HepG2 (cell line): Measurements from ENCODE around the gene PLK3. TPM values are rescaled to one million over a fixed set of nuclear protein-coding genes. Genes with fewer than 3 reads are reported as not detected.

Source experiments
- ATAC-seq: fragments of 200-7000 bp; cut with Tn5 transposase; 3 replicates; pipeline ENCODE4 v1.9.1; 2020; ENCODE audit warnings: mild to moderate bottlenecking, moderate library complexity
- BruUV-seq: library from RNA; stranded (reverse); fragments of 400-500 nt; replicated peaks from 2 replicates; lab custom pipeline; 2021; lab: Mats Ljungman, UMichigan
- CTCF ChIA-PET: fragments of 300-600 bp; formaldehyde crosslinking; extraction: SDS; loops from one replicate; lab custom pipeline; 2021; ENCODE audit warnings: low total read pairs, inconsistent platforms, low intra/inter-chr PET ratio; lab: Yijun Ruan, JAX
- POLR2A ChIA-PET: fragments of 350-600 bp; sonication (Branson Sonifier 250); formaldehyde crosslinking; loops from one replicate; lab custom pipeline; 2020; ENCODE audit warnings: antibody characterized with exemption, inconsistent platforms; lab: Yijun Ruan, JAX
- DNase-seq: peaks from one replicate; pipeline ENCODE4 v3.0.0-alpha.2; 2015; ENCODE audit warnings: low spot score
- FAIRE-seq: peaks from 3 replicates; lab custom pipeline; 2011; peaks lifted over from hg19 to GRCh38; lab: Jason Lieb, UNC
- H2AFZ ChIP-seq: one replicate; pipeline ENCODE4 v1.6.1; 2011; ENCODE audit warnings: low read length, inconsistent platforms
- H3K27ac ChIP-seq: fragments of 300-600 bp; 3 replicates; pipeline ENCODE4 v1.8.0; 2011; ENCODE audit warnings: mixed run types, mild to moderate bottlenecking, mixed read lengths, low read length, inconsistent platforms; ENCODE audit not compliant: insufficient read depth; ENCODE audit errors: extremely low read length
- H3K27me3 ChIP-seq, 2 experiments: fragments of 200-600 bp in 1 of 2; 2 replicates in 1 of 2; 3 replicates in 1 of 2; pipeline versions ENCODE4 v1.6.0 to v1.8.0; 2011; ENCODE audit warnings: low read length in 2 of 2, mild to moderate bottlenecking in 2 of 2, moderate library complexity in 2 of 2, inconsistent platforms in 1 of 2; ENCODE audit not compliant: insufficient read depth in 2 of 2, control insufficient read depth in 1 of 2
- H3K36me3 ChIP-seq, 2 experiments: fragments of 200-600 bp in 1 of 2; replicated peaks in 1 of 2; 2 replicates in 1 of 2; 3 replicates in 1 of 2; pipeline versions ENCODE4 v1.5.1 to v1.8.0; 2011; ENCODE audit warnings: low read length in 2 of 2, inconsistent platforms in 1 of 2; ENCODE audit not compliant: insufficient read depth in 2 of 2, control insufficient read depth in 1 of 2
- H3K4me1 ChIP-seq: 2 replicates; pipeline ENCODE4 v1.5.1; 2012; ENCODE audit warnings: low read length, inconsistent platforms; ENCODE audit not compliant: insufficient read depth
- H3K4me2 ChIP-seq: 2 replicates; pipeline ENCODE4 v1.6.0; 2011; ENCODE audit warnings: low read depth, low read length, inconsistent platforms
- H3K4me3 ChIP-seq, 3 experiments: fragments of 200-600 bp in 1 of 3; sonication (generic), shearing (Covaris generic) in 1 of 3; replicated peaks in 1 of 3; 2 replicates each; pipeline ENCODE4 v1.5.1; 2011 to 2016; ENCODE audit warnings: low read length in 3 of 3, inconsistent platforms in 2 of 3, low read depth in 2 of 3, mild to moderate bottlenecking in 2 of 3, control low read depth in 1 of 3, mixed read lengths in 1 of 3; ENCODE audit not compliant: insufficient read depth in 1 of 3
- H3K79me2 ChIP-seq: one replicate; pipeline ENCODE4 v1.6.1; 2011; ENCODE audit warnings: low read length, inconsistent platforms; ENCODE audit not compliant: insufficient read depth
- H3K9ac ChIP-seq: 2 replicates; pipeline ENCODE4 v1.6.0; 2011; ENCODE audit warnings: mild to moderate bottlenecking, low read depth, low read length, inconsistent platforms; ENCODE audit not compliant: insufficient read depth
- H3K9me3 ChIP-seq: 2 replicates; pipeline ENCODE4 v1.5.1; 2012; ENCODE audit warnings: mild to moderate bottlenecking, low read length
- H4K20me1 ChIP-seq: 2 replicates; pipeline ENCODE4 v1.6.0; 2011; ENCODE audit warnings: inconsistent platforms, mild to moderate bottlenecking, low read length, moderate library complexity; ENCODE audit not compliant: insufficient read depth
- POLR2AphosphoS2 ChIP-seq: IDR thresholded peaks from 2 replicates; pipeline ENCODE4 v1.6.1; 2011; ENCODE audit warnings: low read depth, low read length, improper control_type of control experiment
- SMC3 ChIP-seq: IDR thresholded peaks from 2 replicates; pipeline ENCODE4 v1.6.1; 2011; ENCODE audit warnings: low read length, improper control_type of control experiment
- ZNF274 ChIP-seq: sonication (generic); formaldehyde crosslinking; IDR thresholded peaks from 2 replicates; pipeline ENCODE4 v1.5.1; 2020; ENCODE audit warnings: mild to moderate bottlenecking, missing genetic modification reagents
- ZNF282 ChIP-seq: fragments of 450-650 bp; IDR thresholded peaks from 2 replicates; pipeline ENCODE4 v1.6.1; 2018; ENCODE audit not compliant: partially characterized antibody
- ZNF331 ChIP-seq: sonication (generic); formaldehyde crosslinking; IDR thresholded peaks from 2 replicates; pipeline ENCODE4 v1.4.0; 2020; ENCODE audit warnings: missing genetic modification reagents
- ZNF350 ChIP-seq: sonication (generic); formaldehyde crosslinking; IDR thresholded peaks from 2 replicates; pipeline ENCODE4 v1.4.0; 2020; ENCODE audit warnings: mild to moderate bottlenecking, low read depth, missing genetic modification reagents, borderline replicate concordance
- WGBS: methylation state at CpG from one replicate; pipeline ENCODE4 v1.1.6; 2017; ENCODE audit warnings: low lambda C conversion rate; 5-methylcytosine and 5-hydroxymethylcytosine counted together
- in situ Hi-C: cut with HindIII; loops from 2 replicates; pipeline ENCODE4 v1.10.0; 2017; ENCODE audit warnings: low pct_unique_long_range_greater_than_20kb; ENCODE audit not compliant: extremely low pct_ligation_motif_present
- intact Hi-C: fragments of 100-400 bp; cut with micrococcal nuclease; formaldehyde crosslinking; loops from one replicate; pipeline ENCODE4 v1.10.0; 2022; ENCODE audit not compliant: unreplicated experiment
- polyA plus RNA-seq, 8 experiments: library from polyadenylated mRNA; depleted of rRNA in 3 of 8; stranded (reverse) in 7 of 8; unstranded in 1 of 8; fragments of >200 nt; fragmentation: Illumina TruSeq in 4 of 8; extraction: Trizol in 4 of 8; gene quantifications; 2 replicates each; pipeline versions ENCODE4 v1.2.1 to v1.2.3, GENCODE V29; 2011 to 2016; ENCODE audit warnings: low read depth in 4 of 8, missing spikeins in 1 of 8, mixed read lengths in 1 of 8; ENCODE audit not compliant: insufficient read depth in 1 of 8
- total RNA-seq, 5 experiments: library from RNA; depleted of rRNA; stranded (reverse); fragments of >200 nt; fragmentation: Illumina TruSeq; extraction: Trizol; gene quantifications; 2 replicates each; pipeline ENCODE4 v1.2.3, GENCODE V29; 2016; ENCODE audit warnings: low read depth in 1 of 5
- TF ChIP-seq, protein P1 (sequence below): sonication (generic); formaldehyde crosslinking; IDR thresholded peaks from 2 replicates; pipeline ENCODE4 v1.4.0; 2020; ENCODE audit warnings: mild to moderate bottlenecking, missing genetic modification reagents
- TF ChIP-seq, protein P2 (sequence below): sonication (generic); formaldehyde crosslinking; IDR thresholded peaks from 2 replicates; pipeline ENCODE4 v1.5.0; 2020; ENCODE audit warnings: mild to moderate bottlenecking, missing genetic modification reagents
- TF ChIP-seq, protein P3 (sequence below): sonication (generic); formaldehyde crosslinking; IDR thresholded peaks from 2 replicates; pipeline ENCODE4 v1.4.0; 2020; ENCODE audit warnings: missing genetic modification reagents

PLK3 gene
- total and polyA plus RNA-seq, 2 of the 13 experiments (the other 11 are each of a cell fraction or from before 2014, with no cell fraction given), result 9.8 to 16.9 TPM

DNA sequence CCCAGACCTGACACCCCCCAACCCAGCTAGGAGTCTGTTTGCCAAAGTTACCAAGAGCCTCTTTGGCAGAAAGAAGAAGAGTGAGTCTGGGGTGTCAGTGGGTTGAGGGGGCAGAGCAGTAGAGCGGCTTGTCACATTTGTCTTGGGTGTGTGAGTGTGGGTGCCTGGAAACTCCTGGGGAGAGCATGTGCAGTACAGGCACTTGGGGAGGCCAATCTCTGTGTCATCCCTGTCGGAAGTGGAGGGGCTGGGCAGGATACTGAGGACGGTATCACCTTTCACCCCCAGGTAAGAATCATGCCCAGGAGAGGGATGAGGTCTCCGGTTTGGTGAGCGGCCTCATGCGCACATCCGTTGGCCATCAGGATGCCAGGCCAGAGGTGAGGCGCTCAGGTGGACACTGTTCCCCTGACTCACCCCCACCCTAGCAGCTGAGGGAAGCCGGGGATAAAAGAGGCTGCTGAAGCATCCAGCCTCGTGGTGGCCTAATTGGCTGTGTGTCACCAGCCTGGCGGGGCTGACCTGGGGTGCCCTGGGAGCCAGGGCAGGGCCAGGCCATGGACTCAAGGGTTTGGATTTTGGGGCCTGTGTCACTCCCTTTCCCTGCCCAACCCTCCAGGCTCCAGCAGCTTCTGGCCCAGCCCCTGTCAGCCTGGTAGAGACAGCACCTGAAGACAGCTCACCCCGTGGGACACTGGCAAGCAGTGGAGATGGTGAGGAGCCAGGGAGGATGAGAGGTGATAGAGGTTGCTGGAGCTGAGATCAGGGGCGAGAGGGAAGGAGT is 3.3 kb downstream of the PLK3 start:
- FAIRE-seq (no peak), ATAC-seq (no peak), DNase-seq (no peak)
- in situ Hi-C loops, result no loop called here
- ChIA-PET CTCF (no interaction called here), POLR2A (interaction anchor here (12.9 kb wide), 1 partner anchor 19 kb away, joined by 570 read pairs; no protein-coding TSS in a partner anchor)
- H3K9me3 ChIP-seq, result no peaks in the 10 kb centered on the region
- no peak overlapping the region for H3K4me2 ChIP-seq
- 93% methylated on average over 7 of the region's 13 CpGs for WGBS
- H3K79me2 ChIP-seq, result peaks cover 17% of the 10 kb centered on the region
- H3K27ac ChIP-seq, result no peak overlapping the region
- no TSS peak for BruUV-seq
- no peaks in the 10 kb centered on the region for H3K27me3 ChIP-seq
- H2AFZ ChIP-seq, result no peak overlapping the region
- no peak overlapping the region for H3K4me3 ChIP-seq
- no peak overlapping the region for H3K9ac ChIP-seq
- peaks cover 6 to 38% of the 10 kb centered on the region in 2 experiments; a peak in 4 of 5 replicates for H3K36me3 ChIP-seq
- 0 out of 2 replicates have a peak, but pooled peaks cover 7% of the 10 kb centered on the region for H4K20me1 ChIP-seq
- no peak for TF ChIP-seq ZNF274 (CRISPR knock-in tag)
- H3K4me1 ChIP-seq, result peaks cover 65% of the 10 kb centered on the region
- intact Hi-C loops, result no loop called here

DNA sequence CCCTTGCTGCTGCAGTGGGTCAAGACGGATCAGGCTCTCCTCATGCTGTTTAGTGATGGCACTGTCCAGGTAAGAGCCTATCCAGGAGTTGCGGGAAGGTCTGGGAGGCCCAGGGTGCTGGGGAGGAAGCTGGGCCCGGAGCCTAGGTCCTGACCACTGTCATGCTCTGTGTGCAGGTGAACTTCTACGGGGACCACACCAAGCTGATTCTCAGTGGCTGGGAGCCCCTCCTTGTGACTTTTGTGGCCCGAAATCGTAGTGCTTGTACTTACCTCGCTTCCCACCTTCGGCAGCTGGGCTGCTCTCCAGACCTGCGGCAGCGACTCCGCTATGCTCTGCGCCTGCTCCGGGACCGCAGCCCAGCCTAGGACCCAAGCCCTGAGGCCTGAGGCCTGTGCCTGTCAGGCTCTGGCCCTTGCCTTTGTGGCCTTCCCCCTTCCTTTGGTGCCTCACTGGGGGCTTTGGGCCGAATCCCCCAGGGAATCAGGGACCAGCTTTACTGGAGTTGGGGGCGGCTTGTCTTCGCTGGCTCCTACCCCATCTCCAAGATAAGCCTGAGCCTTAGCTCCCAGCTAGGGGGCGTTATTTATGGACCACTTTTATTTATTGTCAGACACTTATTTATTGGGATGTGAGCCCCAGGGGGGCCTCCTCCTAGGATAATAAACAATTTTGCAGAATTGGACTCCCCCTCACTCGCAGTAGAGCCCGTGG is 5.3 kb downstream of the PLK3 start:
- H3K36me3 ChIP-seq, result peaks cover 6 to 38% of the 10 kb centered on the region in 2 experiments; a peak in 4 of 5 replicates
- no peak overlapping the region for H2AFZ ChIP-seq
- peaks cover 71% of the 10 kb centered on the region for H3K4me1 ChIP-seq
- no peak overlapping the region for H3K9ac ChIP-seq
- no peak overlapping the region for H3K4me3 ChIP-seq
- no peak overlapping the region for H3K4me2 ChIP-seq
- DNase-seq (no peak), FAIRE-seq (no peak), ATAC-seq (no peak)
- CTCF ChIA-PET, result no interaction called here
- WGBS, result 96% methylated on average over 14 of the region's 20 CpGs
- BruUV-seq, result no TSS peak
- in situ Hi-C loops, result no loop called here
- intact Hi-C loops, result no loop called here
- peak overlapping the region; percentile 24 for H3K27ac ChIP-seq
- POLR2A ChIA-PET, result interaction anchor here (1.0 to 12.9 kb wide), 3 partner anchors 17 to 103 kb away, joined by 3 to 570 read pairs (median 3); partner anchors contain the start of gene RPS8
- peaks cover 26% of the 10 kb centered on the region for H3K79me2 ChIP-seq
- 0 out of 2 replicates have a peak, but pooled peaks cover 7% of the 10 kb centered on the region for H4K20me1 ChIP-seq
- H3K9me3 ChIP-seq, result no peaks in the 10 kb centered on the region
- H3K27me3 ChIP-seq, result no peaks in the 10 kb centered on the region
- TF ChIP-seq ZNF282 (no peak), SMC3 (no peak), ZNF350 (CRISPR knock-in tag) (no peak), POLR2AphosphoS2 (peak; percentile 39; the same call in 1 of the 2 replicates), ZNF331 (no peak)
- TF ChIP-seq, protein P1, sequence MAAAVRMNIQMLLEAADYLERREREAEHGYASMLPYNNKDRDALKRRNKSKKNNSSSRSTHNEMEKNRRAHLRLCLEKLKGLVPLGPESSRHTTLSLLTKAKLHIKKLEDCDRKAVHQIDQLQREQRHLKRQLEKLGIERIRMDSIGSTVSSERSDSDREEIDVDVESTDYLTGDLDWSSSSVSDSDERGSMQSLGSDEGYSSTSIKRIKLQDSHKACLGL (CRISPR knock-in tag), result no peak
- TF ChIP-seq, protein P2, sequence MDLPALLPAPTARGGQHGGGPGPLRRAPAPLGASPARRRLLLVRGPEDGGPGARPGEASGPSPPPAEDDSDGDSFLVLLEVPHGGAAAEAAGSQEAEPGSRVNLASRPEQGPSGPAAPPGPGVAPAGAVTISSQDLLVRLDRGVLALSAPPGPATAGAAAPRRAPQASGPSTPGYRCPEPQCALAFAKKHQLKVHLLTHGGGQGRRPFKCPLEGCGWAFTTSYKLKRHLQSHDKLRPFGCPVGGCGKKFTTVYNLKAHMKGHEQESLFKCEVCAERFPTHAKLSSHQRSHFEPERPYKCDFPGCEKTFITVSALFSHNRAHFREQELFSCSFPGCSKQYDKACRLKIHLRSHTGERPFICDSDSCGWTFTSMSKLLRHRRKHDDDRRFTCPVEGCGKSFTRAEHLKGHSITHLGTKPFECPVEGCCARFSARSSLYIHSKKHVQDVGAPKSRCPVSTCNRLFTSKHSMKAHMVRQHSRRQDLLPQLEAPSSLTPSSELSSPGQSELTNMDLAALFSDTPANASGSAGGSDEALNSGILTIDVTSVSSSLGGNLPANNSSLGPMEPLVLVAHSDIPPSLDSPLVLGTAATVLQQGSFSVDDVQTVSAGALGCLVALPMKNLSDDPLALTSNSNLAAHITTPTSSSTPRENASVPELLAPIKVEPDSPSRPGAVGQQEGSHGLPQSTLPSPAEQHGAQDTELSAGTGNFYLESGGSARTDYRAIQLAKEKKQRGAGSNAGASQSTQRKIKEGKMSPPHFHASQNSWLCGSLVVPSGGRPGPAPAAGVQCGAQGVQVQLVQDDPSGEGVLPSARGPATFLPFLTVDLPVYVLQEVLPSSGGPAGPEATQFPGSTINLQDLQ (CRISPR knock-in tag), result no peak
- TF ChIP-seq, protein P3, sequence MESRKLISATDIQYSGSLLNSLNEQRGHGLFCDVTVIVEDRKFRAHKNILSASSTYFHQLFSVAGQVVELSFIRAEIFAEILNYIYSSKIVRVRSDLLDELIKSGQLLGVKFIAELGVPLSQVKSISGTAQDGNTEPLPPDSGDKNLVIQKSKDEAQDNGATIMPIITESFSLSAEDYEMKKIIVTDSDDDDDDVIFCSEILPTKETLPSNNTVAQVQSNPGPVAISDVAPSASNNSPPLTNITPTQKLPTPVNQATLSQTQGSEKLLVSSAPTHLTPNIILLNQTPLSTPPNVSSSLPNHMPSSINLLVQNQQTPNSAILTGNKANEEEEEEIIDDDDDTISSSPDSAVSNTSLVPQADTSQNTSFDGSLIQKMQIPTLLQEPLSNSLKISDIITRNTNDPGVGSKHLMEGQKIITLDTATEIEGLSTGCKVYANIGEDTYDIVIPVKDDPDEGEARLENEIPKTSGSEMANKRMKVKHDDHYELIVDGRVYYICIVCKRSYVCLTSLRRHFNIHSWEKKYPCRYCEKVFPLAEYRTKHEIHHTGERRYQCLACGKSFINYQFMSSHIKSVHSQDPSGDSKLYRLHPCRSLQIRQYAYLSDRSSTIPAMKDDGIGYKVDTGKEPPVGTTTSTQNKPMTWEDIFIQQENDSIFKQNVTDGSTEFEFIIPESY (CRISPR knock-in tag), result no peak
